Urinary bladder (tissue), 2 donors: Measurements from ENCODE around the gene TMEM14A. TPM values are rescaled to one million over a fixed set of nuclear protein-coding genes. Genes with fewer than 3 reads are reported as not detected.

Experiments used
- polyA plus RNA-seq: library from polyadenylated mRNA; stranded (reverse); fragments of 200-250 nt; gene quantifications from one replicate; pipeline ENCODE4 v1.2.3, GENCODE V29; 2013
- small RNA-seq: library from RNA; depleted of rRNA; stranded (forward); fragments of <200 nt; gene quantifications from one replicate; pipeline ENCODE3, GENCODE V24; 2014
- total RNA-seq: library from RNA; depleted of rRNA; stranded (reverse); fragments of >200 nt; gene quantifications from one replicate; pipeline ENCODE4 v1.2.3, GENCODE V29; 2014
- donor health status: healthy.

Gene TMEM14A
- total and polyA plus RNA-seq, 2 donors: 34.2 to 36.4 TPM

Small RNA genes within 50 kb of the gene (small RNA-seq; reads per million reads assigned to genes)
- gene AL109918.2: not detected

Other genes starting within 250 kb of the TMEM14A start
- 25.2 TPM for gene TRAM2, start 94.1 kb upstream of the TMEM14A start, total RNA-seq
- 22.9 TPM for gene TRAM2, start 94.1 kb upstream of the TMEM14A start, polyA plus RNA-seq
- gene GSTA2, start 92.4 kb downstream of the TMEM14A start, total RNA-seq: not detected
- not detected for gene GSTA2, start 92.4 kb downstream of the TMEM14A start, polyA plus RNA-seq
- not detected for gene GSTA1, start 132.7 kb downstream of the TMEM14A start, total RNA-seq
- 0.24 TPM for gene GSTA1, start 132.7 kb downstream of the TMEM14A start, polyA plus RNA-seq
- not detected for gene GSTA5, start 169.7 kb downstream of the TMEM14A start, total RNA-seq
- not detected for gene GSTA5, start 169.7 kb downstream of the TMEM14A start, polyA plus RNA-seq
- gene GSTA3, start 238.6 kb downstream of the TMEM14A start, total RNA-seq: not detected
- not detected for gene GSTA3, start 238.6 kb downstream of the TMEM14A start, polyA plus RNA-seq